Stimulated activated CD8-positive, alpha-beta memory T cell treated with anti-CD3 and anti-CD28 coated beads, Interleukin-7, amount 100 ng/mL, for 1 hour (primary cell): ENCODE results near the gene SLC30A2.

Experiments
- DNase-seq, 2 donors: peaks; one replicate each; pipeline ENCODE4 v3.0.0-alpha.2; 2020; ENCODE audit warnings: low read depth in 2 of 2

SLC30A2 gene

DNA sequence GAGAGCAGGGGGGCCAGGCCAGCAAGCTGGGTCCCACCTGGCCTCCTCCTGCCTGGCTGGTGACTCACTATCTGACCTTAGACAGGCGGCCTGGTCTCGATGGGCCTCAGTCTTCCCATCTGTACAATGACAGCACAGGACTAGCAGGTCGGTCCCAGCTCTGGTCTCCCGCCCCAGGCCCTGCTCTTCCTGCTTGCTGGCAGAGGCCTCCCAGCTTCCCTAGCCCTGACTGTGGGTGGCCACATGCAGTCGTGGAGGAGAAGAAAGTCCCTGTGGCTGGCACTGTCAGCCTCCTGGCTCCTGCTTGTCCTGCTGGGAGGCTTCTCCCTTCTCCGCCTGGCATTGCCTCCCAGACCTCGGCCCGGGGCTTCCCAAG lies 23.5 kb downstream of the SLC30A2 start:
- DNase-seq = no peak

DNA sequence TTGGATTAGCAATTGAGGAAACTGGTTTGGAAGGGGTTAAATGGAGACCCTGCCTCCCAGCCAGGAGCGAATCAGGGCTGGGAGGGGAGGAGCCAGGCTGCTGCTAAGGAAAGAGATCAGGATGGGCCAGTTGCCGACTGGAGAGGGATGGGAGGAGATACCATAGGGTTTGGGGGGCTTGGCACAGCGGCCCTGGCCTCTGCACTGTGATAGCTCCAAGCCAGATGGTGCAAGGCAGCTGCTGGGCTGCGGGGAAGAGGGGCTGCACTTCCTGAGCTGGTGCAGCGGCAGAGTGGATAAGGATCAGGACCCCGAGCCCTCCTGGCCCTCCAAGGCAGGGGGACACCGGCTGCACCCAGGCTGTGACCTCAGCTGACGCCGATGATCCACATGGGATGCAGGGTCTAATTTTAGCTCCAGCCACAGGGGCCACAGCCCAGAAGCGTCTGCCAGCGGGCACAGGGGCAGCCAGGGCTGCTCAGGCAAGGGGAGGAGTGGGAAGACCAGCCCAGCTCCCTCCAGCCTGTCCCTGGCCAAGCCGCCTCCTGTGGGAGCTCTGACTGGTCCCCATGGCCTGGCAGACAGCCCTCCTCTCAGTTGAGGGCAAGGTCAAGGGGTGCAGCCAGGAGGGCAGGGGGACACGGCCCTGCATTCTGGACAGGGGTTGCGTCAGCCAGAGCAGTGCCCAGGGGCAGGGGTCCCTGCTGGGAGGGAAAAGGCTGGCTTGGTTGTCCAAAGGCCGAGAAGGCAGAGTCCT lies 24.1 kb downstream of the SLC30A2 start, which contains the start of gene EXTL1:
Gene EXTL1, plus strand, starts transcription at position 129 of the 757 bp plus-strand sequence. CDS start 872 bp downstream, outside the sequence.
- DNase-seq = no peak

DNA sequence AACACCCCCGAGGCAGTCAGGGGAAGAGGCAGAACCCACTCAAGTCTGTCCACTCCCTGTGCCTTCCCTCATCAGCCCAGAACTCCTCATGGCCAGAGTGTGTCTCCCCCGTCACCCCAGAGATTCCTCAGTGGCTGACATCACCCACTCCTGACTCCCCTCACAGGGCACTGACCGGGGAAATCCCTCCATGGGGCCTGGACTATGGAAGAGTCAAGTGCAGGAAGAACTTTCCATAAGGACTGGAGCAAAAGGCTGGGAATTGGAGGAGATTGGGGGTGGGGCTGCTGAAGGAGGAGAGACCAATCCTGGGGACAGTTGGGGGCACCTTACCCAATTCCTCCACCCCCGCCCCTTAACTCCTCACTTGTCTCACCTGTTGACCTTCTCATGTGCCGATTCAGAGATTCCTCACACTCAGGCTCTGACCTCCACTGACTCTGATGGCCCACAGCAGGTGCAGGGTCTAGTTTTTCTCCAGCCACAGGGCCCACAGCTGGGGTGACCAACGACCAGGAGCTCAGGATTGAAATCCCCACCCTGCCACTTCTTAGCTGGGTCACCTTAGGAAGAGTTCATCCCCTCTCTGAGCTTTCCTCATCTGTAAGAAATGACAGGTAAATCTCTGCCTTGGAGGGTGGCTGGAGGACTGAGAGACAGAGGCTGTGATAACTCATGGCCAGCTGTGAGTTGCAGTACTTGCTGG lies 24.8 kb downstream of the SLC30A2 start:
- no peak for DNase-seq

DNA sequence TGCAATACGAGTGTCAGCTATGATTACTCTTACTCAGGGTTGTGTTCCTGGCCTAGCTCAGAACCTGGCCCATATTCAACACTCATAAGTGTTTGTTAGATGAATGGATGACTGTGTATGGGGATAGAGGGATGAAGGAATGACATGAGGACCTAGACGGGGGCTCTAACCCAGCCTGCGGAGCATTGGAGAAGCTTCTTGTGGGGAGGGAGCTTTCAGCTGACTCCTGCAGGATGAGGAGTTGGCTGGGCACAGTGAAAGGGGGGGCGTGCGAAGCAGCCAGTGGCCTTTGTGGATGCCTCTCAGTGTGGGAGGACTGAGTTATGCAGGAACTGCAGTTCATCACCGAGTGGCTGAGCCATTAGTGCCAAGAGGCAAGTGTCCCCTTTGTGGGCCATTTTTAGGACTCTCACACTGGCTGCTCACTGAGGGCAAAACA lies 25.6 kb downstream of the SLC30A2 start:
- no peak for DNase-seq

DNA sequence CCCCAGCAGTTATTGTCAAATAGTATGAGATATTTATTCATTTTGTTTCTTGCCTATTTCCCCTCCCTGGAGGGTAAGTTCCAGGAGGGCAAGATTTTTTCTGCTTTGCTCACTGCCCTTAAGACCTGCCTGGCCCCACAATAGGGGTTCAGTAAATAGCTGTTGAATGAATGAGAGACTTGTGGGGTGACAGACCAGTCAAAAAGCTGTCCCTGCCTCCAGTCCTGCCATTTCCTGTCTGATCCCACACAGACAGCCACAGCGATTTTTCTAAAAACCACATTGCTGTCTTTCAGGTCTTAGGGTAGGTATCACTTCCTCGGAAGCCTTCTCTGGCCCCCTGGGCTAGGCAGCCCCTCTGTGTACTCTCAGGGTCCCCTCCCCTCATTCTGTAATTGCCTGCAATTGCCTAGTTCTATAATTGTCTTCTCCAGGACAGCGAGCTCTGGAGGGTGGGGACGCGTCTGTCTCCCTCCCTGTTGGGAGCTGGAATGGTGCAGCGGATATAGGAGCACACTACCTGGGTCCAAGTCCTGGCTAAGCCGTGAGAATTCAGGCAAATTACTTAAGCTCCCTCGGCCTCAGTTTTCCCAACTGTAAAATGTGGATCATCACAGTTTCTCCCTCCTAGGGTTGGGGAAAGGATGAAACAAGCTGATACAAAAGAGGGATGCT lies 26.1 kb downstream of the SLC30A2 start:
- DNase-seq = no peak

DNA sequence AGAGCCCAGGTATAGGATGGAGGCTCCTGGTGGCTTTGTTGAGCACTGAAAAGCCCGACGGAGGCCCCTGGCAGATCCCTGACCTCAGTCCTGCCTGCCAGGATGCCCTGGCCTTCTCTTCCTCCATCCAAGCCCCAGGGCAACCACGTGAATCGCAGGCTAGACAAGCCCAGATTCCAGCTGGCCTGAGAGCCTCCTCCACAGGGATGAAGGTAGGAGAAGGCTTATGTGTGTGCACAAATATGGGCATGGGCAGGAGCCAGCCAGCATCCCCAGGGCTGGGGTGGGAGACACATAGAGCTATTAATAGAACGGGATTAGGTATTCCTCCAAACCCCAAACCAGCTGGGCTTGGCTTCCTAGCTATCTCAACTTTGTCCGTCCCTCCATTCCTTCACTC lies 28.3 kb downstream of the SLC30A2 start:
- DNase-seq = no peak

DNA sequence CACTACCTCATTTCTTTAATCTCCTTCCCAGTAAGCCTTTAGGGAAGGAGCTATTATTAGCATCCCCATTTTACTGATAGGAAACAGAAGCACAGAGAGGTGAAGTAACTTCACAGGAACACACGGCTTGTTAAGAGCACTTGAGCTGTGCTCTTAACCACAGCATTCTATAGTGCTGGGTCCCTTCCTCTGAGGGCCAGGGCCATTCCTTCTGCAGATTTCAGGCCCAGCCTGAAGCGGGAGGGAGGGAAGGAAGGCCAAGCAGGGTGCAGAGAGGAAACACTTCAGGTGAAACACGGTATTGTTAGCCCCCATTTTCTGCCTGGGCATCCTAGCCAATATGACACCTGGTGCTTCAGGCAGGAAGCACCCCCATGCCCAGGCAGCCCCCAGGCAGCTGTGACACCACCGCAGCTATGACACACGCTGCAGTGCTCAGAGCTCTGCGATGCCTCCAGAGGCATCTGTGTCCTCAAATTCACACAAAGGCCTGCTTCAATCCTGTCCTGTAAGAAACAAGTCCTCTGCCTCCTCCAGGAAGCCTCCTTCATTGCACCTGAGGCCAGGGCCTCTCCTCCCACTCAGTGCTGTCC lies 28.9 kb downstream of the SLC30A2 start:
- DNase-seq = no peak

DNA sequence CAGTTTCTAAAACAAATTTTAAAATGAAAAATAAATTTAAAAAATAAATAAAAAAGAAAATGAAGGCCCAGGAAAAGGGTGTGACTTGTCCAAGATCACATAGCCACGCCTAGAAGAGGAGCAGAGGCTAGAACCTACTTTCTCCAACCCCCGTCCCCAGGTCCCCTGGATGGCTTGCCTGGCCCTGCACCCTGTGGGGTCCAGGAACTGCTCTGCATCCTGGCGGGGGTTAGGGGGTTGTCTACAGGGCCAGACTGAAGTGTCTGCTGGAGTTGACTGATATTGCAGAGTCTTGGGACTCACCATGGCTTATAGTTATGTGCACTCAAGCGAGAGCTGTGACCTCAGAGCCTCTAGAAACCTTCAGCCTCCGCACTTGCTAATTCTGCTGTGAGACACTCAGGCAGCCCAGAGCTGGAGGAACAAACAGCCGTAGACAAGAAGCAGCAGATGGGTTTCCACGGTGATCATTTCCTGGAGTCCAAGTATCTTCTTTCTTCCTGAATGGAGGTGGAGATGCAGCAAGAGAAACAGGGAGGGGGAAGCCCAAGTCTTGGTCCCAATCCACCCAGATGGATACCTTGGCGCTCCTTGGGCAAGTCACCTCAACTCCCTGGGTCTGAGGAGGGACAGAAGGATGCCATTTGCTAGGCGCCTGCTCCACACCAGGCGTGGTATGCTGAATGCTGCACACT lies 29.5 kb downstream of the SLC30A2 start:
- no peak for DNase-seq

DNA sequence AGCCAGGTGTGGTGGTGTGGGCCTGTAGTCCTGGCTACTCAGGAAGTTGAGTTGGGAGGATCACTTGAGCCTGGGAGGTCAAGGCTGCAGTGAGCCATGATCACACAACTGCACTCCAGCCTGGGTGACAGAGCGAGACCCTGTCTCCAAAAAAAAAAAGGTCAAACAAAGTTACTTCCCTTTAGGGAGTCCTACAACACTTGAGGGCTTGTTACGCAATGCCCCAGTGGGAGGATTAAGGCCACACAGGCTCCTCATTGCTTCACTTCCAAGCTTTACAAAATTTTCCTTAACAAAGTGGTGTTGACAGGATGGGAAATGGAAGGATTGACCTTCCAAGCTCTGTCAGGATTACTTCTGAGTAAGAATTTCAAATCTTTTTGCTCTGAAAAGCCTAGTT lies 30.6 kb downstream of the SLC30A2 start:
- no peak for DNase-seq

DNA sequence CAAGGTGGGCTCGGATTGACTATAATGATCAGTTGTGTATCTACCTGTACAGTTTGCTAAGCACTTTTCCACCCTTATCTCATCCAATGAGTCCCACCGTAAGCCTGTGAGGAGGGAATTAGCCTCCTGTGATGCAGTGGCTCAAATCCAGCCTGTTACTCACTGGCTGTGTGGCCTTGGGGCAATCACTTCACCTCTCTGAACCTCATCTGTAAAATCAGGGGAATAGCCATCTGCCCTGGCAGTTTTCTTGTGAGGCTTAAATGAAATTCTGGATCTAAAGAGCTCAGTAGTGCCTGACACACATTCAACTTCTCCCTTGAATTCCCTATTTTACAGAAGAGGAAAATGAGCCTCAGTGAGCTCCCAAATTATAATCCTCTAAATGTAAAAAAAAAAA lies 31.7 kb downstream of the SLC30A2 start:
- no peak for DNase-seq

DNA sequence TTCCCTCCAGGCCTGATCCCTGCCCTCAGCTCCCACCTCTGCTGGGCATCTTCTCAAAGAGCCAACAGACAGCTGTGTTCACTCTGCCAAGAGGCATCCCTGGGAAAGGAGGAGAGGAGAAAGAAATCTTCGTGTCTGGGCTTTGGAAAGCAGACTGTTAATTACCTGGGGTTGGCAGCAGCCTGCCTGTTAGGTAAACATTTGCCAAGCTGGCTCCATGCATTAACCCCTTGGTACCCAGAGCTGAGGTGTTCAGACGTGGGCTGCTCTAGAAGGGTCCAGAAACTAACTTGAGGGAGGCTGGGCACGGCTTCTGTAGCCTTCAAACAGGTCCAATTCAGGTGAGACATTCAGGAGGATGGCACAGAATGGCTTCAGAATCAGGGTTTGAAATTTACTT lies 33.1 kb downstream of the SLC30A2 start:
- no peak for DNase-seq

DNA sequence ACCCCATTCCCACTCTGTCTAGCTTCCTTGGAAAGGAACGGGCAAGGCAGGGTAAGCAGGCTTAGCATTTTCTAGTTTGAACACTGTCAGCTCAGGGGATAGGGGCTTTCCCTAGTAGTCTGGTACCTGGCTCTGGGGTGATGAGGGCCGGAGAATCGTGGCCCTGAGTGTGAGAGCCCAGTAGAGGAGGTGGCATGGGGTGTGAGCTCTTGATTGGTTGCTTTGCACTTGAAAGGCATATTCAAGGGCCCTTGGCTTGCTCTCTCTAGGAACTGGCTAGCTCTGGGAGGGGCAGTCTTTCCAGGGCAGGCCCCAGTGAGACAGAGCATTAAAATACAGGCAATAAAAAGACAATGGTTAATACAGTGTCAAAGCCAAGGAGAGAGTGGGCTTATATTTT lies 35.1 kb downstream of the SLC30A2 start:
- no peak for DNase-seq

DNA sequence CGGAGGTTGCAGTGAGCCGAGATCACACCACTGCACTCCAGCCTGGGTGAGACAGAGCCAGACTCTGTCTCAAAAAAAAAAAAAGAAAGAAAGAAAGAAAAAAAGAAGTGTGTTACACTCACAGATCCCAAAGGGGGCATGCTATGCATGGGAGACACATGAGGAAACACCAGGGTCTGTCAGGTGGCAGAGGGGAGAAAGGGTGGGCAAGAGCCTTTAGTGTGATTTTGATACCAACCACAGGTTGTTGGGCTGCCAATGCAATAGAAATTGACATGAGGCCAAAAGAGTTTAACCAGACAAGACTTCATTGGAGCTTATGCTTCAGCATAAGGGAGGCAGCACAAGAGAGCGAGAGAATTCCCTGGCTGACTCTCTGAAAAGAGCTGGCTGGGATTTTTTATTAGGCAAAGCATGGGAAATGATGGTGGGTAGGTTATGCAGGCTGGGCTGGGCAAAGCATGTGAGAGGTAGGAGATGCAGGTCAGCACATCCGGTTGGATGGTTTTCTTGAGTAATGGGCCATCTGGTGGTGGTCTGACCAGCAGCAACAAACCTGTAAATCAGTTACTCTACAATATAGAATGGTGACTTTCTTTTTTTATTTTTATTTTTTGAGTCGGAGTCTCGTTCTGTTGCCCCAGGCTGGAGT lies 36.0 kb downstream of the SLC30A2 start:
- no peak for DNase-seq

DNA sequence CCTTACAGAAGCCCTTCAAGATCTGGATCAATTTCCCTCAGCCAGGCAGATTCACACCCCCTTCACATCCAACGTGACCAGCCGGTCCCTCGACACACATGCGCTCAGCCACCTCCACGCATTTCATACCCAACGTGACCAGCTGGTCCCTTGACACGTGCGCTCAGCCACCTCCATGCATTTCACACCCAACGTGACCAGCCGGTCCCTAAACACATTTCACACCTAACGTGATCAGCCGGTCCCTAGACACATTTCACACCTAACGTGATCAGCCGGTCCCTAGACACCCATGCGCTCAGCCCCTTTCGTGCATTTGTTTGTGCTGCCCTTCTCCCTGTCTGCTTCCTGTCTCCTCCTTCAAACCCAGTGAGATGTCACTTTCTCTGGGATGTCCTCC lies 39.2 kb downstream of the SLC30A2 start:
- DNase-seq = no peak

DNA sequence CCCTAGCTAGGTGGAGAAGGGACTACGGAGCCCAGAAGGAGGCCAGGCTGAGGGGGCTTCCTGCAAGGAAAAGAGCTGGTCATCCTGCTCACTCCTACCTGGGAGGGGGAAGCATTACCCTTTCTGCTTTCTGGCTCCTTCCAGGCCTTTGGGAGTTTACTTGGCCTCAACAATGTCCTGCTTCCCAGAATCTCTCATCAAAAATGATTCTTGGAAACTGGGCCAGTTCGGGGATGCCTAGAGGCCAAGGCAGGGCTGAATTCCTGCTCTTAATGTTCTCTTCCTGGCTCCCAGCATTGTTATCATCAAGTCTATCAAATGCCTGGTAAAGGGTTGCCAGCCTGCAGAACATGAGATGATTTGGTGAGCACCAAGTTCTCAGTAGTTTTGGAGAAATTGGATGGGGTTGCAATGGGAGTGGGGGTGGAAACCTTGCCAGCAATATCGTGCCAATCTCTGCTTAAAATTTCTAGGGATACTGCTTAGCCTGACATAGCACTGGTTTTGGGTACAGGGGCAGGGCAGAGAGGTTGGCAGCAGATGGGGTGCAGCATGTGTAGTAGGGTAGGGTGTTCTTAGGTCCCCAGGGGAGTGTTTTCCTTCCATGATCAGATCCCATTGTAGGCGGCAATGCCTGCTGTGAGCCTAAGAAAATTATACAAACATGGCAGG lies 40.3 kb downstream of the SLC30A2 start:
- no peak for DNase-seq

DNA sequence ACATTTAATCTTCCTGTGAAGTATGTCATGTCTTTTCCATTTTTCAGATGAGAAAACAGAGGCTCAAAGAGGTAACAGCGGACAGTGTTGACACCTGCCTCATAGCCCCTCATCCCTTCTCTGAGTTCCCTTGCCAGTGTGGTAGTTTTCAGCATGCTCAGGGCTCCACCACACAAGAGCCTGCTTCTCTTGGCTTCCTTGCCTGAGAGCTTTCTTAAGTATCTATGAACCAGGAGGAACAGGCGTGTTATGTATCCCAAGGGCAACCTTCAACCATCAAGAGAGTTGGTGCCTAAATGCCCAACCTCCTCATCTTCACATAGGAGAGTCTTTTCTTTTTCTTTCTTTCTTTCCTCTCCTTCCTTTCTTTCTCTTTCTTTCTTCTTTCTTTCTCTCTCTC lies 42.2 kb downstream of the SLC30A2 start:
- DNase-seq = no peak

DNA sequence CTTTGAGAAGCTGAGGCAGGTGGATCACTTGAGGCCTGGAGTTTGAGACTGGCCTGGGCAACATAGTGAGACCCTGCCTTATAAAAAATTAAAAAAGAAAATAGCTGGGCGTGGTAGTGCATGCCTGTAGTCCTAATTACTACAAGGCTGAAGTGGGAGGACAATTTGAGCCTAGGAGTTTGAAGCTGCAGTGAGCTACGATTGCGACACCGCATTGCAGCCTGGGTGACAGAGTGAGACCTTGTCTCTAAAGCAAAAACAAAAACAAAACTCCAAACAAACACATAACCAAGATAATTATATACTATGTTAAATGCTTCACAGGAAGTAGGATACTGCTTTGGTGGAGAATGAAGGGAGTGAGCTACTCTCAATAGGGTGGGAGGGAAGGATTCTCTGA lies 42.7 kb downstream of the SLC30A2 start:
- DNase-seq = no peak

DNA sequence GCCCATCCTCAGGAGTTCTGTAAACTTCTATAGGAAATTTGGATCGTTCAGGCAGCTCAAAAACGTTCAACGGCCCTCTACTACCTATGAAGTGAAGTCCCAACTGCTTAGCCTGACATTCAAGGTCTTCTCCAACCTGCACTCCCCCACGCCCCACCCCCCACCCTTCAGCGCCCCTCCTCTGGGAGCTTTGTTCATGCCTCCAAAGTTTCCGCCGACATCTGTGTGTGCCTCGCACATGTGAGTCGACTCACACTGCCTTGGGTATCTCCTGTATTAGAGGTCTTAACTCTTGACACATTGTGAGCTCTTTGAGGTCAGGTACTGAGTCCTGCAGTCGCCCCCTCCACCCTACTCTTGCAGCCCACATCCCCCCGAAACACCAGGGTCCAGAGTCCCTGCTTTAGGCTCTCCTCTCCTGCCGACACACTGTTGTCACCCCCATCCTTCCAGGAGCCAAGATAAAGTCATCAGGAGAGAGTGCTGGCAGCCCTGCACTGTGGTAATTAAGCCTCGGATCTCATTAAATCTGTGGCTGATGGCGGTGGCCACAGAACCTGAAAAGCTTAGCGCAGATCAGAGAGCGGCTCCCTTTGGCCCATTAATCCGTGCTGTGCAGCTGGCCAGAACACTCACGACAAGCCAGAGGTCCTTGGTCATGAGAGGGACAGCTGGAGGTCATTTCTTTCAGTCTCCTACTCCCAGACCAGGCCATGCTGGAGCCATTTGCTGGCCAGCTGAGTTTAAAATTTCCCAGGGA lies 46.7 kb downstream of the SLC30A2 start:
- no peak for DNase-seq

DNA sequence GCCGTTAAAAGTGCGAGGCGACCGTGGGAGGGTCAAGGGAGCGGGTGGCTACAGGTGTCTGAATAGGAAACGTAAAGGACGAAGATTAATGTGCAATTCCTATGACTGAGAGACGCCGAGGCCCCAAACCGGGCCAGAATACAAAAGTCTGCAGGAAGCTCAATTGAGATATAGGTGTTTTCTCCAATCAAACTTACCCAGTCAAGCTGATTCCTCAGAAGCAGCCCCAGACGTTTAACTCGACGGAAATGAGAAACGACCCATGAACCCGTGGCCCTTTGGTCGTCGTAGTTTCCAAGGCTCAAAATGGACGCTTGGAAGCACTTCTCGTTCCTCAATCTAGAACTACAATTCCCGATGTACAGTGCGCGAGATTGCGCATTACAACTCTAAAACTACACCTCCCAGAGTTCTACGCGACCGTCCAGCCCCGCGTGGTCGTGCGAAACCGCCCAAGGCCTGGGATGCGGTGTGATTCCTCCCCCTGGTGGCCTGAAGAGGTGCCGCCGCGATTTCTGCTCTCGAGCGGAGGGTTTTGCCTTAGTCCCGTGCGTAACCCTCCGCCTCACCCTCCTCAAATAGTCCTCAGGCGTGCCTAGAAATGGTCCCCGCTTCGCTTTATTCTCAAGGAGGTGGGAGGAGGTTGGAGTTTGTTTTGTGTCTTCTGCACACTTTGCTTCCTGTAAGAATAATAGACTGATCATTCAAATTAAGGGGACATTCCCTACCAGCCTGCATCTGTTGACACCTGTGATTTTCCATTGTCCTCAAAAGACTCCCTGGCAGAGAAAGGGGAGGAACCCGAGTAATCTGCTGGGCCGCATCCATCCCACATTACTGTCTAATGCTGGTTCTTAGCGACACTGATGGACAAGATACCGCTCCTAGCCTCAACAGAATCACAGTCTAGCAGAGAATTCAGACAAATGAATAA lies 47.8 kb downstream of the SLC30A2 start, which contains the start of gene PAFAH2:
Gene PAFAH2, minus strand, starts transcription at position 236 of the 934 bp plus-strand sequence. CDS start 7,247 bp downstream, outside the sequence.
- DNase-seq = peak; percentile 91 to 95
